ENCODE data around the gene PABPN1. TPM values are rescaled to one million over a fixed set of nuclear protein-coding genes. Genes with fewer than 3 reads are reported as not detected.
A peak's percentile ranks its signal among the peaks of the same experiment; 100 is the strongest.

Gene PABPN1
- polyA plus RNA-seq, 6 donors from 2014 or later: 114 to 160 (median 145) TPM

GRCh38 chr14:23373041-23373440, 51.8 kb downstream of the PABPN1 start:
- Mint-ChIP-seq H3K27ac (no peak overlapping the region), H3K36me3 (no peaks in the 10 kb centered on the region), H3K4me3 (peak overlapping the region in 1 of 8 donors; percentile 62), H3K9me3 (no peaks in the 10 kb centered on the region), H3K4me1 (no peaks in the 10 kb centered on the region), H3K27me3 (peaks cover 10 to 37% (median 24%) of the 10 kb centered on the region in 3 donors)
- no peak for ATAC-seq (ENCODE audit: low read depth in 2 of 2)
- no peak for DNase-seq

Other genes starting within 250 kb of the PABPN1 start
- gene ACIN1, start 226.3 kb upstream of the PABPN1 start, polyA plus RNA-seq (ENCODE audit: low read depth in 6 of 6): 10 to 100 TPM in 2 of 6 donors, 1 to 10 TPM in 3, under 1 TPM in 1; 0.61 to 18.0 (median 9.8) TPM
- 10 to 100 TPM; 31.7 to 81.0 (median 69.0) TPM for gene C14orf119, start 226.0 kb upstream of the PABPN1 start, polyA plus RNA-seq (ENCODE audit: low read depth in 6 of 6)
- not detected for gene CIROP, start 216.5 kb upstream of the PABPN1 start, polyA plus RNA-seq (ENCODE audit: low read depth in 6 of 6)
- under 1 TPM in 4 of 6 donors, not detected in 2; 0.32 to 0.61 (median 0.44) TPM for gene CEBPE, start 202.2 kb upstream of the PABPN1 start, polyA plus RNA-seq (ENCODE audit: low read depth in 6 of 6)
- under 1 TPM in 3 of 6 donors, not detected in 3; 0.31 to 0.50 (median 0.48) TPM for gene SLC7A8, start 137.8 kb upstream of the PABPN1 start, polyA plus RNA-seq (ENCODE audit: low read depth in 6 of 6)
- not detected for gene RNF212B, start 83.5 kb upstream of the PABPN1 start, polyA plus RNA-seq (ENCODE audit: low read depth in 6 of 6)
- gene HOMEZ, start 35.3 kb upstream of the PABPN1 start, polyA plus RNA-seq (ENCODE audit: low read depth in 6 of 6): 1 to 10 TPM; 1.0 to 6.9 (median 4.8) TPM
- 10 to 100 TPM in 1 of 6 donors, 1 to 10 TPM in 5; 3.9 to 11.8 (median 5.1) TPM for gene PPP1R3E, start 18.6 kb upstream of the PABPN1 start, polyA plus RNA-seq (ENCODE audit: low read depth in 6 of 6)
- under 1 TPM in 3 of 6 donors, not detected in 3; 0.22 to 0.72 (median 0.28) TPM for gene BCL2L2, start 14.6 kb upstream of the PABPN1 start, polyA plus RNA-seq (ENCODE audit: low read depth in 6 of 6)
- gene SLC22A17, start 31.4 kb downstream of the PABPN1 start, polyA plus RNA-seq (ENCODE audit: low read depth in 6 of 6): under 1 TPM in 2 of 6 donors, not detected in 4; 0.29 to 0.66 TPM
- not detected for gene EFS, start 43.7 kb downstream of the PABPN1 start, polyA plus RNA-seq (ENCODE audit: low read depth in 6 of 6)
- not detected for gene IL25, start 51.4 kb downstream of the PABPN1 start, polyA plus RNA-seq (ENCODE audit: low read depth in 6 of 6)
- 1 to 10 TPM in 2 of 6 donors, under 1 TPM in 2, not detected in 2; 0.36 to 2.5 (median 1.6) TPM for gene CMTM5, start 55.6 kb downstream of the PABPN1 start, polyA plus RNA-seq (ENCODE audit: low read depth in 6 of 6)
- not detected for gene MYH6, start 86.8 kb downstream of the PABPN1 start, polyA plus RNA-seq (ENCODE audit: low read depth in 6 of 6)
- gene MYH7, start 114.2 kb downstream of the PABPN1 start, polyA plus RNA-seq (ENCODE audit: low read depth in 6 of 6): not detected
- gene NGDN, start 148.2 kb downstream of the PABPN1 start, polyA plus RNA-seq (ENCODE audit: low read depth in 6 of 6): 100 to 1,000 TPM in 1 of 6 donors, 10 to 100 TPM in 5; 54.2 to 105 (median 76.4) TPM
- under 1 TPM in 3 of 6 donors, not detected in 3; 0.03 to 0.38 (median 0.04) TPM for gene ZFHX2, start 230.3 kb downstream of the PABPN1 start, polyA plus RNA-seq (ENCODE audit: low read depth in 6 of 6)
- 10 to 100 TPM; 16.0 to 28.3 (median 21.7) TPM for gene THTPA, start 234.8 kb downstream of the PABPN1 start, polyA plus RNA-seq (ENCODE audit: low read depth in 6 of 6)
- gene AP1G2, start 246.3 kb downstream of the PABPN1 start, polyA plus RNA-seq (ENCODE audit: low read depth in 6 of 6): 100 to 1,000 TPM in 1 of 6 donors, 10 to 100 TPM in 5; 58.3 to 116 (median 80.4) TPM

Measured in naive B cell (primary cell).